ELR (cell line): Measurements from ENCODE around the gene GARRE1.
A peak's percentile ranks its signal among the peaks of the same experiment; 100 is the strongest.
"Not testable (repeated sequence)": the region's sequence is repeated elsewhere in the genome, so short reads cannot be mapped to it uniquely, and the experiment has no call there.

ENCODE experiments used
- DNase-seq: peaks from one replicate; pipeline ENCODE4 v3.0.0-alpha.2; 2015; ENCODE audit warnings: low read depth

Gene GARRE1

GRCh38 chr19:34254046-34254697, at the start of gene GARRE1:
GARRE1 (plus strand) TSS chr19:34254554; CDS start chr19:34300474, 45,920 bp downstream.
- peak; percentile 76 for DNase-seq

- DNase-seq = not testable (repeated sequence)
Observed at GRCh38 chr19:34205324-34205723, 49.0 kb upstream of the GARRE1 start.

- no peak for DNase-seq
Observed at GRCh38 chr19:34208291-34208884, 46.0 kb upstream of the GARRE1 start.

- DNase-seq = no peak
Observed at GRCh38 chr19:34209726-34210125, 44.6 kb upstream of the GARRE1 start.

GRCh38 chr19:34213283-34213682, 41.1 kb upstream of the GARRE1 start:
- DNase-seq = no peak

- no peak for DNase-seq
Observed at GRCh38 chr19:34214040-34214439, 40.3 kb upstream of the GARRE1 start.

- DNase-seq = no peak
Observed at GRCh38 chr19:34215006-34215665, 39.2 kb upstream of the GARRE1 start.

GRCh38 chr19:34215666-34216038, 38.7 kb upstream of the GARRE1 start:
- DNase-seq = no peak

GRCh38 chr19:34216745-34217219, 37.6 kb upstream of the GARRE1 start:
- not testable (repeated sequence) for DNase-seq

GRCh38 chr19:34217952-34218817, 36.2 kb upstream of the GARRE1 start:
- DNase-seq = peak; percentile 91

- DNase-seq = no peak
Observed at GRCh38 chr19:34218818-34219164, 35.6 kb upstream of the GARRE1 start.

- DNase-seq = peak; percentile 78
Observed at GRCh38 chr19:34220472-34221063, 33.8 kb upstream of the GARRE1 start.

GRCh38 chr19:34222386-34222785, 32.0 kb upstream of the GARRE1 start:
- DNase-seq = no peak

GRCh38 chr19:34224996-34225658, 29.2 kb upstream of the GARRE1 start:
- DNase-seq = peak; percentile 63

GRCh38 chr19:34225659-34226015, 28.7 kb upstream of the GARRE1 start:
- DNase-seq = no peak

- DNase-seq = no peak
Observed at GRCh38 chr19:34226036-34226435, 28.3 kb upstream of the GARRE1 start.

GRCh38 chr19:34228347-34228746, 26.0 kb upstream of the GARRE1 start:
- peak; percentile 59 for DNase-seq

GRCh38 chr19:34228762-34229161, 25.6 kb upstream of the GARRE1 start:
- no peak for DNase-seq

GRCh38 chr19:34229721-34230120, 24.6 kb upstream of the GARRE1 start:
- no peak for DNase-seq

GRCh38 chr19:34230820-34231219, 23.5 kb upstream of the GARRE1 start:
- no peak for DNase-seq

- DNase-seq = no peak
Observed at GRCh38 chr19:34231439-34231838, 22.9 kb upstream of the GARRE1 start.
